Kidney (tissue), 14 donors: Measurements from ENCODE around the gene TAS1R1. TPM values are rescaled to one million over a fixed set of nuclear protein-coding genes. Genes with fewer than 3 reads are reported as not detected.

Experiments used
- DNase-seq, 5 donors: peaks; one replicate each; pipeline ENCODE4 v3.0.0-alpha.2; 2013 to 2020
- FAIRE-seq: peaks from 2 replicates; lab custom pipeline; 2012; peaks lifted over from hg19 to GRCh38; lab: Jason Lieb, UNC
- H3K27ac ChIP-seq, 2 donors: one replicate each; pipeline ENCODE4 v1.7.0; 2013; ENCODE audit warnings: low read depth in 2 of 2, low read length in 2 of 2, inconsistent platforms in 1 of 2
- H3K27me3 ChIP-seq: one replicate; pipeline ENCODE4 v1.7.1; 2013; ENCODE audit warnings: low read length, inconsistent platforms; ENCODE audit not compliant: control insufficient read depth, insufficient read depth
- H3K36me3 ChIP-seq, 3 donors: one replicate each; pipeline versions ENCODE4 v1.7.0 to v1.7.1; 2013; ENCODE audit warnings: low read length in 3 of 3, control low read depth in 1 of 3, inconsistent platforms in 1 of 3; ENCODE audit not compliant: insufficient read depth in 3 of 3, control insufficient read depth in 2 of 3
- H3K4me1 ChIP-seq, 3 donors: one replicate each; pipeline versions ENCODE4 v1.7.0 to v1.7.1; 2013; ENCODE audit warnings: low read length in 3 of 3, inconsistent platforms in 1 of 3, low read depth in 1 of 3; ENCODE audit not compliant: control insufficient read depth in 2 of 3, insufficient read depth in 2 of 3
- H3K4me3 ChIP-seq, 3 donors: one replicate each; pipeline versions ENCODE4 v1.7.0 to v1.8.1; 2013; ENCODE audit warnings: low read length in 3 of 3, control low read depth in 1 of 3, inconsistent platforms in 1 of 3
- H3K9ac ChIP-seq, 3 donors: one replicate each; pipeline versions ENCODE4 v1.7.0 to v1.7.1; 2013; ENCODE audit warnings: low read length in 3 of 3, control low read depth in 1 of 3, inconsistent platforms in 1 of 3
- H3K9me3 ChIP-seq, 3 donors: one replicate each; pipeline versions ENCODE4 v1.7.0 to v1.7.1; 2013; ENCODE audit warnings: low read length in 3 of 3, control low read depth in 1 of 3, inconsistent platforms in 1 of 3; ENCODE audit not compliant: control insufficient read depth in 2 of 3, insufficient read depth in 1 of 3
- CTCF ChIP-seq: IDR thresholded peaks from 3 replicates; pipeline ENCODE4 v1.5.1; 2012; ENCODE audit warnings: mild to moderate bottlenecking, moderate library complexity, borderline replicate concordance; ENCODE audit not compliant: insufficient read depth; ENCODE audit errors: extremely low read depth
- intact Hi-C: fragments of 100-400 bp; cut with DNase I; formaldehyde crosslinking; loops from one replicate; pipeline ENCODE4 v1.11.1; 2022
- polyA plus RNA-seq: library from polyadenylated mRNA; stranded (reverse); fragments of 350-450 nt; fragmentation: Illumina TruSeq; extraction: RNeasy Lipid Tissue Mini Kit (QIAGEN cat#74804); gene quantifications from one replicate; pipeline ENCODE4 v1.2.3, GENCODE V29; 2014; ENCODE audit warnings: low read depth, low replicate concordance; ENCODE audit not compliant: insufficient read depth
- total RNA-seq: library from RNA; stranded (reverse); fragmentation: NEBNext Ultra II Directional; extraction: Animal tissue kit (Norgen Biotek cat#: 25700); gene quantifications from one replicate; pipeline ENCODE4 v1.2.1, GENCODE V29; 2021
- donor health status: control.
- donor health status: control.
- donor health status: control.
- donor health status: control.
- donor health status: control.
- donor health status: DM: yes; HTN: yes; CAD: no.
- donor health status: Normal renal cell carcinoma (clear cell type).

Gene TAS1R1
- total and polyA plus RNA-seq, 2 donors from 2014 or later, result not detected

GRCh38 chr1:6569033-6569432 is 13.9 kb downstream of the TAS1R1 start:
- no peak for FAIRE-seq
- TF ChIP-seq CTCF, result no peak
- intact Hi-C loops, result no loop called here
- H3K27ac ChIP-seq, result no peak overlapping the region
- no peak overlapping the region for H3K4me3 ChIP-seq
- no peaks in the 10 kb centered on the region for H3K36me3 ChIP-seq
- DNase-seq, result no peak
- peaks cover 0 to 2% (median 0%) of the 10 kb centered on the region in 3 donors for H3K9me3 ChIP-seq
- H3K9ac ChIP-seq, result no peak overlapping the region
- no peaks in the 10 kb centered on the region for H3K4me1 ChIP-seq
- H3K27me3 ChIP-seq, result no peaks in the 10 kb centered on the region

- Histone ChIP-seq H3K36me3 (no peaks in the 10 kb centered on the region), H3K4me3 (no peak overlapping the region), H3K4me1 (no peaks in the 10 kb centered on the region), H3K9me3 (peaks cover 0 to 2% (median 0%) of the 10 kb centered on the region in 3 donors), H3K27me3 (no peaks in the 10 kb centered on the region), H3K27ac (no peak overlapping the region), H3K9ac (no peak overlapping the region)
- intact Hi-C loops, result no loop called here
- TF ChIP-seq CTCF, result no peak
- no peak for FAIRE-seq
- DNase-seq, result no peak
These were observed 15.0 kb downstream of the TAS1R1 start for GRCh38 chr1:6570100-6570499.

- Histone ChIP-seq H3K36me3 (no peaks in the 10 kb centered on the region), H3K9ac (no peak overlapping the region), H3K27ac (no peak overlapping the region), H3K9me3 (peaks cover 0 to 2% (median 0%) of the 10 kb centered on the region in 3 donors), H3K27me3 (no peaks in the 10 kb centered on the region), H3K4me3 (no peak overlapping the region), H3K4me1 (no peaks in the 10 kb centered on the region)
- intact Hi-C loops, result no loop called here
- no peak for TF ChIP-seq CTCF
- FAIRE-seq (no peak), DNase-seq (no peak)
These were observed 15.9 kb downstream of the TAS1R1 start for GRCh38 chr1:6570987-6571386.
